H9 (cell line): Measurements from ENCODE around the gene LDLRAD4. TPM values are rescaled to one million over a fixed set of nuclear protein-coding genes. Genes with fewer than 3 reads are reported as not detected.

ENCODE experiments used
- DNase-seq: peaks from one replicate; pipeline ENCODE4 v3.0.0-alpha.2; 2017
- H2AFZ ChIP-seq: one replicate; pipeline ENCODE4 v1.6.1; 2013; ENCODE audit warnings: mild to moderate bottlenecking, low read length, control low read depth, moderate library complexity
- H2AK5ac ChIP-seq: 2 replicates; pipeline ENCODE4 v1.6.1; 2013; ENCODE audit warnings: low read length, control low read depth, mixed read lengths; ENCODE audit not compliant: insufficient read length
- H2BK120ac ChIP-seq: one replicate; pipeline ENCODE4 v1.6.1; 2013; ENCODE audit warnings: low read depth, mild to moderate bottlenecking, low read length, control low read depth, inconsistent platforms; ENCODE audit not compliant: poor library complexity, severe bottlenecking
- H2BK12ac ChIP-seq: 2 replicates; pipeline ENCODE4 v1.6.1; 2013; ENCODE audit warnings: low read length, control low read depth, mixed read lengths, low read depth; ENCODE audit not compliant: insufficient read length
- H2BK15ac ChIP-seq: 2 replicates; pipeline ENCODE4 v1.6.1; 2013; ENCODE audit warnings: low read depth, low read length, control low read depth
- H2BK20ac ChIP-seq: one replicate; pipeline ENCODE4 v1.6.1; 2013; ENCODE audit warnings: low read depth, mild to moderate bottlenecking, low read length, control low read depth, inconsistent platforms; ENCODE audit not compliant: poor library complexity, severe bottlenecking
- H2BK5ac ChIP-seq: 2 replicates; pipeline ENCODE4 v1.6.1; 2013; ENCODE audit warnings: low read length, control low read depth, mixed read lengths; ENCODE audit not compliant: insufficient read length
- H3K14ac ChIP-seq: 2 replicates; pipeline ENCODE4 v1.6.1; 2013; ENCODE audit warnings: low read length, control low read depth; ENCODE audit not compliant: insufficient read depth
- H3K18ac ChIP-seq: 2 replicates; pipeline ENCODE4 v1.6.1; 2013; ENCODE audit warnings: low read depth, mild to moderate bottlenecking, mixed read lengths, low read length, control low read depth; ENCODE audit not compliant: insufficient read length
- H3K23ac ChIP-seq: 2 replicates; pipeline ENCODE4 v1.6.1; 2013; ENCODE audit warnings: low read length, control low read depth, mixed read lengths, low read depth; ENCODE audit not compliant: insufficient read length
- H3K23me2 ChIP-seq: 2 replicates; pipeline ENCODE4 v1.6.1; 2013; ENCODE audit warnings: low read depth, mild to moderate bottlenecking, mixed read lengths, low read length, control low read depth; ENCODE audit not compliant: insufficient read length, poor library complexity, severe bottlenecking
- H3K27ac ChIP-seq: 2 replicates; pipeline ENCODE4 v1.5.1; 2013; ENCODE audit warnings: low read length, control low read depth, mixed read lengths, low read depth; ENCODE audit not compliant: insufficient read length
- H3K27me3 ChIP-seq: 2 replicates; pipeline ENCODE4 v1.6.1; 2013; ENCODE audit warnings: low read length, control low read depth, inconsistent platforms; ENCODE audit not compliant: insufficient read depth
- H3K4ac ChIP-seq: 2 replicates; pipeline ENCODE4 v1.6.1; 2013; ENCODE audit warnings: low read depth, mild to moderate bottlenecking, control low read depth, inconsistent platforms, low read length, moderate library complexity
- H3K4me1 ChIP-seq: 2 replicates; pipeline ENCODE4 v1.6.1; 2013; ENCODE audit warnings: low read length, control low read depth, inconsistent platforms; ENCODE audit not compliant: insufficient read depth
- H3K4me2 ChIP-seq: 2 replicates; pipeline ENCODE4 v1.6.1; 2013; ENCODE audit warnings: low read length, control low read depth, mixed read lengths; ENCODE audit not compliant: insufficient read length, insufficient read depth
- H3K56ac ChIP-seq: 2 replicates; pipeline ENCODE4 v1.6.1; 2013; ENCODE audit warnings: low read depth, mild to moderate bottlenecking, mixed read lengths, low read length, control low read depth; ENCODE audit not compliant: insufficient read length
- H3K79me1 ChIP-seq: 2 replicates; pipeline ENCODE4 v1.6.1; 2013; ENCODE audit warnings: low read depth, mild to moderate bottlenecking, moderate library complexity, low read length, control low read depth, inconsistent platforms; ENCODE audit not compliant: insufficient read depth, poor library complexity, severe bottlenecking
- H3K79me2 ChIP-seq: 2 replicates; pipeline ENCODE4 v1.6.1; 2013; ENCODE audit warnings: low read length, control low read depth, inconsistent platforms; ENCODE audit not compliant: insufficient read depth
- H3K9ac ChIP-seq: 2 replicates; pipeline ENCODE4 v1.6.1; 2013; ENCODE audit warnings: low read length, control low read depth, mixed read lengths; ENCODE audit not compliant: insufficient read length; ENCODE audit errors: extremely low read depth
- H3K9me3 ChIP-seq: one replicate; pipeline ENCODE4 v1.6.1; 2013; ENCODE audit warnings: low read depth, low read length, inconsistent platforms; ENCODE audit not compliant: control insufficient read depth
- H3T11ph ChIP-seq: one replicate; pipeline ENCODE4 v1.6.1; 2013; ENCODE audit warnings: mild to moderate bottlenecking, low read length, control low read depth, inconsistent platforms
- H4K20me1 ChIP-seq: one replicate; pipeline ENCODE4 v1.6.1; 2013; ENCODE audit not compliant: control insufficient read depth, insufficient read length, insufficient read depth
- H4K5ac ChIP-seq: 2 replicates; pipeline ENCODE4 v1.6.1; 2013; ENCODE audit warnings: low read depth, mild to moderate bottlenecking, mixed read lengths, low read length, control low read depth; ENCODE audit not compliant: insufficient read length
- H4K8ac ChIP-seq: replicated peaks from 2 replicates; pipeline ENCODE4 v1.6.1; 2013; ENCODE audit warnings: low read length, control low read depth, mixed read lengths, low read depth; ENCODE audit not compliant: insufficient read length
- H4K91ac ChIP-seq: 2 replicates; pipeline ENCODE4 v1.6.1; 2013; ENCODE audit warnings: low read depth, mild to moderate bottlenecking, moderate library complexity, mixed read lengths, low read length, control low read depth; ENCODE audit not compliant: insufficient read length
- H3K27ac Mint-ChIP-seq, 3 experiments: 2 replicates in 2 of 3; 3 replicates in 1 of 3; pipeline ENCODE4 v1.8.0; 2020 to 2021; ENCODE audit warnings: mixed read lengths in 3 of 3, mild to moderate bottlenecking in 1 of 3, moderate library complexity in 1 of 3
- H3K27me3 Mint-ChIP-seq: 2 replicates; pipeline ENCODE4 v1.8.0; 2021; ENCODE audit warnings: low read depth, mild to moderate bottlenecking, moderate library complexity, mixed read lengths
- H3K36me3 Mint-ChIP-seq, 3 experiments: 2 replicates in 2 of 3; 3 replicates in 1 of 3; pipeline ENCODE4 v1.8.0; 2020 to 2021; ENCODE audit warnings: low read depth in 3 of 3, mixed read lengths in 3 of 3; ENCODE audit not compliant: insufficient read depth in 1 of 3
- H3K4me1 Mint-ChIP-seq, 2 experiments: 2 replicates each; pipeline ENCODE4 v1.8.0; 2020; ENCODE audit warnings: mixed read lengths in 2 of 2
- H3K4me3 Mint-ChIP-seq, 2 experiments: 2 replicates in 1 of 2; 3 replicates in 1 of 2; pipeline ENCODE4 v1.8.0; 2020 to 2021; ENCODE audit warnings: mild to moderate bottlenecking in 2 of 2, mixed read lengths in 2 of 2, moderate library complexity in 1 of 2
- H3K9me3 Mint-ChIP-seq, 2 experiments: 2 replicates in 1 of 2; 3 replicates in 1 of 2; pipeline ENCODE4 v1.8.0; 2020; ENCODE audit warnings: mild to moderate bottlenecking in 2 of 2, mixed read lengths in 2 of 2, moderate library complexity in 1 of 2
- CTCF ChIP-seq: fragments of 200-600 bp; sonication (generic); conservative IDR thresholded peaks from 3 replicates; pipeline ENCODE4 v1.8.0; 2021; ENCODE audit warnings: antibody characterized with exemption, mild to moderate bottlenecking
- WGBS: extraction: QIAGEN DNeasy Blood & Tissue Kit; methylation state at CpG from one replicate; pipeline ENCODE4 v1.1.7; 2013; ENCODE audit warnings: missing lambda C conversion rate, low lambda C conversion rate, mixed read lengths; ENCODE audit not compliant: insufficient read length; ENCODE audit errors: extremely low coverage; 5-methylcytosine and 5-hydroxymethylcytosine counted together
- total RNA-seq: library from RNA; stranded (reverse); gene quantifications from 2 replicates; pipeline ENCODE4 v1.2.1, GENCODE V29; 2021

Gene LDLRAD4
- total RNA-seq, 1 experiment from 2014 or later, result 3.9 TPM

- Histone ChIP-seq H2AK5ac (no peak overlapping the region), H3K27me3 (no peaks in the 10 kb centered on the region), H4K20me1 (no peaks in the 10 kb centered on the region), H3K79me2 (no peaks in the 10 kb centered on the region), H3K23me2 (no peaks in the 10 kb centered on the region), H2BK120ac (no peak overlapping the region), H3K14ac (no peak overlapping the region), H4K8ac (no peak overlapping the region), H3K18ac (no peak overlapping the region), H2BK20ac (no peak overlapping the region), H3K9me3 (no peaks in the 10 kb centered on the region), H4K91ac (no peak overlapping the region), H2BK15ac (no peak overlapping the region), H3K27ac (no peak overlapping the region), H3T11ph (no peak overlapping the region), H3K4me2 (no peak overlapping the region), H3K56ac (no peak overlapping the region), H3K79me1 (no peaks in the 10 kb centered on the region), H2BK12ac (no peak overlapping the region), H2BK5ac (no peak overlapping the region), H3K9ac (no peak overlapping the region), H2AFZ (no peak overlapping the region), H4K5ac (no peak overlapping the region), H3K4me1 (no peaks in the 10 kb centered on the region), H3K23ac (no peak overlapping the region), H3K4ac (no peak overlapping the region)
- WGBS, result no CpG with 5 or more reads among the region's 6 CpGs
- Mint-ChIP-seq H3K4me3 (no peak overlapping the region; a peak in 1 of 5 replicates), H3K4me1 (no peaks in the 10 kb centered on the region; a peak in 1 of 4 replicates), H3K36me3 (no peaks in the 10 kb centered on the region), H3K27ac (no peak overlapping the region), H3K9me3 (no peaks in the 10 kb centered on the region; a peak in 2 of 5 replicates), H3K27me3 (no peaks in the 10 kb centered on the region; the same call in none of the 2 replicates)
- no peak; the same call in 2 of the 3 replicates for TF ChIP-seq CTCF
- DNase-seq, result no peak
Observed at GRCh38 chr18:13287372-13287771, 68.8 kb downstream of the LDLRAD4 start.
